ENCODE results near the gene MAVS. TPM values are rescaled to one million over a fixed set of nuclear protein-coding genes. Genes with fewer than 3 reads are reported as not detected.

The MAVS gene
- total RNA-seq, 1 donor from 2014 or later, result 38.3 TPM

DNA sequence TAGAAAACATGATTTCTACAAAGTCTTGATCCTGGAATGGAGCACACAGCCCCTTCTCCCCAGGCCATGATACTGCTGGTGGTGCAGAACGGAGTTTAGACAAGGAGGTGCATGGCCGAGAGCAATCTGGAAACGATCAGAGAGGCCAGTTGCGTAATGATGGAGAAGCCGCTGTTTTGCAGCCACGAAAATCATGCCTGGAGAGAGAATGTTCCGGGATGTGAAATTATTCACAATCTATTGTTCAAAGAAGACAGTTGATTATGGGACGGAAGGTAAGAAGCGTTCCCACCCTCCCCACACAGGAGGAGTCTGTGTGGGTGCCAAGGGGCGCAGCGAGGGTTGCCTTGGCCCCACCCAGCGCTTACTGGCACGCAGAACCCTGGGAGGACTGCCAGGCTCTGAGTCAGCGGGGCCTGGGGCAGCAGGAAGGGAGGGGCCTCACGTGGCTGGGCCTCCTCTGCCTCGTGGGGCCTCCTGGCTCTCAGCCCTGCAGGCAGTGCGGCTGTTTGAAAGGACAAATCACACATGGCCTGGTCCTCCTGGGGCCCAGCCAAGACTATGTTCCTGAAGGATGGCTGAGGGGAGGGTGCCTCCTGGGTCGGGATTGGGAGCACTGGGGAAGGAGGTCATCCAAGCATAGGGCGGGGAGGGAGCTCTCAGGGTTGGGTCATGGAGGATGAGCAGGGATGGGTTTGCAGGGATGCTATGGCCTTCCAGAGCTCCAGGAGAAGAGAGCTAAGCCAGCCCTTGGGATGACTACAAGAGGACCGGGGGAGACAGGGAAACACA lies 35.0 kb upstream of the MAVS start:
- H3K27me3 Mint-ChIP-seq (ENCODE audit: low read depth), result peaks cover 4% of the 10 kb centered on the region
- peak; percentile 91 to 97 for DNase-seq (ENCODE audit: low spot score in 2 of 2, unreplicated experiment in 2 of 2)
- H3K36me3 Mint-ChIP-seq, result no peaks in the 10 kb centered on the region
- H3K9me3 Mint-ChIP-seq, result no peaks in the 10 kb centered on the region
- peak overlapping the region; percentile 58 for H3K4me3 Mint-ChIP-seq
- peak overlapping the region; percentile 99 for H3K27ac Mint-ChIP-seq
- peaks cover 42% of the 10 kb centered on the region for H3K4me1 Mint-ChIP-seq
- TF ChIP-seq, protein P1, sequence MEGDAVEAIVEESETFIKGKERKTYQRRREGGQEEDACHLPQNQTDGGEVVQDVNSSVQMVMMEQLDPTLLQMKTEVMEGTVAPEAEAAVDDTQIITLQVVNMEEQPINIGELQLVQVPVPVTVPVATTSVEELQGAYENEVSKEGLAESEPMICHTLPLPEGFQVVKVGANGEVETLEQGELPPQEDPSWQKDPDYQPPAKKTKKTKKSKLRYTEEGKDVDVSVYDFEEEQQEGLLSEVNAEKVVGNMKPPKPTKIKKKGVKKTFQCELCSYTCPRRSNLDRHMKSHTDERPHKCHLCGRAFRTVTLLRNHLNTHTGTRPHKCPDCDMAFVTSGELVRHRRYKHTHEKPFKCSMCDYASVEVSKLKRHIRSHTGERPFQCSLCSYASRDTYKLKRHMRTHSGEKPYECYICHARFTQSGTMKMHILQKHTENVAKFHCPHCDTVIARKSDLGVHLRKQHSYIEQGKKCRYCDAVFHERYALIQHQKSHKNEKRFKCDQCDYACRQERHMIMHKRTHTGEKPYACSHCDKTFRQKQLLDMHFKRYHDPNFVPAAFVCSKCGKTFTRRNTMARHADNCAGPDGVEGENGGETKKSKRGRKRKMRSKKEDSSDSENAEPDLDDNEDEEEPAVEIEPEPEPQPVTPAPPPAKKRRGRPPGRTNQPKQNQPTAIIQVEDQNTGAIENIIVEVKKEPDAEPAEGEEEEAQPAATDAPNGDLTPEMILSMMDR (IDR thresholded peaks at IDR 0.05; ENCODE audit: unreplicated experiment), result no peak

DNA sequence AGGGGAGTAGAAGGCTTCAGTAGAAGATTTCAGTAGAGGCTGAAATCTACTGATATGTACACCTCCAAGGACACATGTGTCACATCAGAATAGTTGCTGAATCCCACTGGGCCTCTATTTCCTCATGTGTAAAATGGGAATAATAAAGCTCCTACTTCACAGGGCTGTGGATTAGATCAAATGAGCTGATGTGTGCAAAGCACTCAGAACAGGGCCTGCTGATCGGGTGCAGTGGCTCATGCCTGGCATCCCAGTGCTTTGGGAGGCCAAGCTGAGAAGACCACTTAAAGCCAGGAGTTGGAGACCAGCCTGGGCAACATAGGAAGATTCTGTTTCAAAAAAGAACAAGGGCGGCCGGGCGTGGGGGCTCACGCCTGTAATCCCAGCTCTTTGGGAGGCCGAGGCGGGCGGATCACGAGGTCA lies 34.4 kb upstream of the MAVS start:
- Mint-ChIP-seq H3K36me3 (no peaks in the 10 kb centered on the region), H3K4me1 (peaks cover 37% of the 10 kb centered on the region), H3K27ac (peak overlapping the region; percentile 99), H3K9me3 (no peaks in the 10 kb centered on the region), H3K27me3 (ENCODE audit: low read depth) (peaks cover 5% of the 10 kb centered on the region), H3K4me3 (no peak overlapping the region)
- no peak for DNase-seq (ENCODE audit: low spot score in 2 of 2, unreplicated experiment in 2 of 2)
- TF ChIP-seq, protein P1 (IDR thresholded peaks at IDR 0.05; ENCODE audit: unreplicated experiment), result no peak

DNA sequence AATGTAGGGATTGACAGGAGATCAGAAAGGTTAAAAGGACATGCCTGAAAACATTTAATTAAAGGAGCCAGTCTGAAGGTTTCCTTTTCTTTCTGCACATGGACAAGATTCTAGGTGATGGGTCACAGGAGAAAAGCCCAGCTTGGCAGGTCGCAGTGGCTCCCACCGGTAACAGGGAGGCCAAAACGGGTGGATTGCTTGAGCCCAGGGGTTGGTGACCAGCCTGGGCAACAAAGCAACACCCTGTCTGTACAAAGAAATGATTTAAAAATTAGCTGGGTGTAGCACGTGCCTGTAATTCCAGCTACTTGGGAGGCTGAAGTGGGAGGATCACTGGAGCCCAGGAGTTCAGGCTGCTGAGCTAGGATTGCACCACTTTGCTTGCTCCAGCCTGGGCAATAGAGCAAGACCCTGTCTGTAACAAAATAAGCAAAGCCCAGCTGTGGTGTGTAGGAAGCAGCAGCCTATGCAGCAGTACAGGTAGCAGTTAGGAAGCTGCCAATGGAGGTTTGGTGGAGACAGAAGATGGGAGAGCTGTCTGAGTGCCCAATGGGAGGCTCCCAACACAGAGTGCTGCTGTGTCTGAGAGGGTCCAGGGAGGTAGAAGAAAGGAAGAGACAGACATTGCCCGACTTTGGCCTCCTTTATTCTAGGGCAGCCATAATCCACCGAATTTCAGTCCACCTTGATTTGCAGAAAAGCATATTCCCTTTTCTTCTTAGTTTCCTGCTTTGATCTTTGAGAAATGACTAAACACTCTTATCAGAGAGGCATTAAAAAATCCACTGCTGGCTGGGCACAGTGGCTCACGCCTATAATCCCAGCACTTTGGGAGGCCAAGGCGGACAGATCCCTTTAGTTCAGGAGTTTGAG lies 33.4 kb upstream of the MAVS start:
- Mint-ChIP-seq H3K27ac (peak overlapping the region; percentile 99), H3K4me1 (peaks cover 28% of the 10 kb centered on the region), H3K4me3 (no peak overlapping the region), H3K9me3 (no peaks in the 10 kb centered on the region), H3K27me3 (ENCODE audit: low read depth) (peaks cover 5% of the 10 kb centered on the region), H3K36me3 (no peaks in the 10 kb centered on the region)
- no peak for DNase-seq (ENCODE audit: low spot score in 2 of 2, unreplicated experiment in 2 of 2)
- TF ChIP-seq, protein P1 (IDR thresholded peaks at IDR 0.05; ENCODE audit: unreplicated experiment), result no peak

DNA sequence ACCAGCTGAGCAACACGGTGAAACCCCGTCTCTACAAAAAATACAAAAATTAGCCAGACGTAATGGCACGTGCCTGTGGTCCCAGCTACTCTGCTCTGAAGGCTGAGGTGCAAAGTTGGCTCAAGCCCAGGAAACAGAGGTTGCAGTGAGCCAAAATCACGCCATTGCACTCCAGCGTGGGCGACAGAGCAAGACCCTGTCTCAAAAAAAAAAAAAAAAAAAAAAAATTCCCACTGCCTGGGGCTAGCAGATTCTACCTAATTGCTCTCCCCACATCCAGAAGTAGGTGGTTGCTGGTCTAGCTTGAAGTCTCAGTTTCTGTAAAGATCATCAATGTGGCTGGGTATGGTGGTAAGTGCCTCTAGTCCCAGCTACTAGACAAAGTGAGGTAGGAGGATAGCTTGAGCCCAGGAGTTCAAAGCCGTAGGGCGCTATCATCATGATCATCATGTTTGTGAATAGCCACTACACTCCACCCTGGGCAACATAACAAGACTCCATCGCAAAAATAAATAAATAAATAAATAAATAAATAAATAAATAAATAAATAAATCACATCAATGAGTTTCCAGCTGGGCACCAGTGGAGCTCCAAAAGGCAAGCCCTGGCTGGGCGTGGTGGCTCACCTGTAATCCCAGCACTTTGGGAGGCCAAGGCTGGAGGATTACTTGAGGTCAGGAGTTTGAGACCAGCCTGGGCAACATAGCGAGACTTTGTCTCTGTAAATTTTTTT lies 32.6 kb upstream of the MAVS start:
- Mint-ChIP-seq H3K36me3 (no peaks in the 10 kb centered on the region), H3K9me3 (no peaks in the 10 kb centered on the region), H3K4me1 (peaks cover 29% of the 10 kb centered on the region), H3K27me3 (ENCODE audit: low read depth) (peaks cover 5% of the 10 kb centered on the region), H3K27ac (peak overlapping the region; percentile 99), H3K4me3 (no peak overlapping the region)
- DNase-seq (ENCODE audit: low spot score in 2 of 2, unreplicated experiment in 2 of 2), result no peak
- TF ChIP-seq, protein P1 (IDR thresholded peaks at IDR 0.05; ENCODE audit: unreplicated experiment), result no peak

DNA sequence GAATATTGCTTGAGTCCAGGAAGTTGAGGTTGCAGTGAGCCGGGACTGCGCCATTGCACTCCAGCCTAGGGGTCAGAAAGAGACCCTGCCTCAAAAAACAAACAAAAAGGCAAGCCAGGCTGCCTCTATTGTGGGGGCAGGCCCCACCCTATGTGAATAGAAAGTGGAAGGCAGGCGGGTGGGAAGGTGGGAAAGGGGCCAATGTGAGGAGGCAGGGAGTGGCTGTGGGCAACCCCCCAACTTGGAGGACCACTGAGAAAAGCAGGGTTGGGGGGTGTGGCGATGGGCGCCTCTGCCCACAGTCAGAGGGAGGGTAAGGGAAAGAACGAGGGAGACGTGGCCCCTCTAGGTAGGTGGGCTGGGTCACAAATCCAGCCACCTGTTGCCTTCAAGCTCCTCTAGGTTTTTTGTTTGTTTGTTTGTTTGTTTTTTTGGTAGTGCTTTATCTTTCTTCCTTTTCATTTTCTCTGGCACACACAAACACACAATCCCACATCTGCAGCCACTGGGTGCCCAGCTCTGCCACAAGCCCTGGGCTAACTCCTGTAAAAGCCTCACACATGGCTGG lies 31.6 kb upstream of the MAVS start:
- H3K4me3 Mint-ChIP-seq, result no peak overlapping the region
- no peaks in the 10 kb centered on the region for H3K36me3 Mint-ChIP-seq
- H3K27me3 Mint-ChIP-seq (ENCODE audit: low read depth), result peaks cover 5% of the 10 kb centered on the region
- H3K9me3 Mint-ChIP-seq, result no peaks in the 10 kb centered on the region
- H3K27ac Mint-ChIP-seq, result no peak overlapping the region
- TF ChIP-seq, protein P1 (IDR thresholded peaks at IDR 0.05; ENCODE audit: unreplicated experiment), result no peak
- no peak for DNase-seq (ENCODE audit: low spot score in 2 of 2, unreplicated experiment in 2 of 2)
- peaks cover 33% of the 10 kb centered on the region for H3K4me1 Mint-ChIP-seq
